ENCODE results near the gene MSX1.

Gene MSX1

GRCh38 chr4:4840351-4840750 lies 19.1 kb upstream of the MSX1 start:
- DNase-seq (ENCODE audit: low read depth, low spot score): no peak

DNA sequence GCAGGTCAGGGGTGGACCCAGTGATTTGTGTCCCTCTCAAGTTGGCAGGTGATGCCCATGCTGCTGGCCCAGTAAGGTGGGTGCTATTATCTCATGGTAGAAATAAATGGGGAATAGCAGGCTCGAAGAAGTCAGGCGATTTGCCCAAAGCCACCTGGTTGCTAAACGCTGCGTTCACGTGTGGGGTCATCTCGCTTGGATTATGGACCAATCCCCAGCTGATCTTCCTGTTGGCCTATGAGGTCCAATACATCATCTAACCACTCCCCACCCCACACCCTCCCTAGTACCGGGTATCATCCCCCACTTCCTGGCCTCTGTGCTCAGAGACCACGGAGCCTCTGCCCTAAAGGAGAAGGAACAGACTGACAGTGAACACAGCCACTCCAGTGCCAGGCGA lies 18.3 kb upstream of the MSX1 start:
- DNase-seq (ENCODE audit: low read depth, low spot score): no peak

- DNase-seq (ENCODE audit: low read depth, low spot score): no peak
Observed at GRCh38 chr4:4842476-4843441, 16.7 kb upstream of the MSX1 start.

DNA sequence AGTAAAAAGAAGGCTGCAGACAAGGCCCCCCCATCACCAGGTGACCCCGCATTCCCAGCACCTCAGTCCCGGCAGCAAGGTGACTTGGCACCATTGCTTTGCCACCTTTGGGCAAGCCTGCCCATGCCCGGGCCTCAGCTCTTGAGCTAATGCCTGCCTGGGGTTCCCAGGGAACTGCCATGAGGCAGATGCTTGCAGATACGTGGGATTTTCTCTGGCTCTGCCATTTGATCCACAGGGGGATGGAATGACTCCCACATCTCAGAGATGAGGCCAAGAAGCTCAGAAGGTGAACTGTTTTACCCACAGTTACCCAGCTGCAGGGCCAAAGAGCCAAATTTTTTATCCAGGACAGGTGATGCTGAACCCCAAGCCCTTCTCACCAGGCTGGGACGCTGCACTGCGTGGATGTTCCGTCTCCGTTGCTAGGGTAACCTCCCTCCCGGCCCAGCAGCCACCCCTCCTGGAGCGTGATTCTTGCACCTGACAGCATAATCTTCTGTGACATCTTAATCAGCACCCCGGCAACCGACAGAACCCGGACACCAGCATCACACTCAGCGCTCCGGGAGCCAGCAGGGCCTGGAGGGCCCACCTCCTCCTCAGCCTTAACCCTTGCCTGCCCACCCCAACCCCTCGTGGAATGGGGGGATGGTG lies 15.7 kb upstream of the MSX1 start:
- no peak for DNase-seq (ENCODE audit: low read depth, low spot score)

GRCh38 chr4:4845027-4845426 lies 14.4 kb upstream of the MSX1 start:
- no peak for DNase-seq (ENCODE audit: low read depth, low spot score)

DNA sequence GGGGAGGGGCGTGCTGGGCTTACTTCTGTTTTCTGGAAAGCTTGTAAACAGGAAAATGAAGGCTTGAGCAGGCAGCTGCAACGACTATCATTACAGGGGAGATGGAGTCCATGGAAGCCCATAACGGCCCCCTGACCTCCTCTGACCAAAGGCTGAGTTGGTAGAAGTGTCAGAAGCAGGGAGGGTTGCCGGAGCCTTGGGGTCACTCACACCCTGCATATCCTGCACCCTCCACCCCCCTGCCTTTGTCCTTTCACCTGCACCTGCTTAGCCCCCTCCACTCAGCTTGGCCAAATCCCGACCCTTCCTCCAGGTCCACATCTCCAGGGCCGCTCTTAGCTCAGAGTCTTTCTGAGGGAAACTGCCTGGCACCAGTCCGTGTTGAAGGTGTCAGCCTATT lies 12.5 kb upstream of the MSX1 start:
- DNase-seq (ENCODE audit: low read depth, low spot score): no peak

DNA sequence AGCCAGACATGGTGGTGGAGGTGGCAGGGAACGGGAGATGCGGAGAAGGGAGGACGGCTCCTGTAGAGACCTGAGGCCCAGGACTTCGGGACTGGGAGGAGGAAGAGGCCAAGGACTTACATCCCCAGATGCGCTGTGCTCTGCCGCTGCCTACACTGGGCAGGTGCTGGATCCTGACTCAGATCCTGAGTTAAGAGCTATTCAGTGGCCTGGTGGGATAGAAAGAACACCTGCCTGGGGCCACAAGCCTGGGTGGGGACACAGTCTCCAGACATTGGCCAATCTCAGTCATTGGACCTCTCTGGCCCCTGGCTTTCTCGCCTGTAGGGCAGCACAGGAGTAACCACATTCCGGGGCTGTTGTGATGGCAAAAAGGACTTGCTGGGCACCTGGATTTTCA lies 10.9 kb upstream of the MSX1 start:
- no peak for DNase-seq (ENCODE audit: low read depth, low spot score)

DNA sequence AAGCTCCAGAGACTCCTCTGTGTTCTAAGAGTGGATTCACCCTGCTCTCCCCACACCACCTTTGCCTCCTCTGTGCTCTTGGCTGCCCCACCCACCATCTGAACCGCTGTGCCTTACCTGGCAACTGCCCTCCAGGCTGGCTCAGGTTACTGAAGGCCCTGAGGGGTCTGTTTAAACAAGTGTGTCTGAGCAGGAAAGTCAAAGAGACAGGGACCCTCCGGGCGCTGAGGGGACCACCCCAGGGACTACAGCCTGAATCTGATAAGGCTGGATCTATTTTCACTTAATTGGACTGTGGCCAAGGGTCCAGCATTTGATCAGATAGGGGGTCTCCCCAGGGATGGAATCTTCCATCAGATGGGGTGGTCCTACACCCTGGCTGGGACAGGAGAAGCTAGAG lies 10.4 kb upstream of the MSX1 start:
- no peak for DNase-seq (ENCODE audit: low read depth, low spot score)

DNA sequence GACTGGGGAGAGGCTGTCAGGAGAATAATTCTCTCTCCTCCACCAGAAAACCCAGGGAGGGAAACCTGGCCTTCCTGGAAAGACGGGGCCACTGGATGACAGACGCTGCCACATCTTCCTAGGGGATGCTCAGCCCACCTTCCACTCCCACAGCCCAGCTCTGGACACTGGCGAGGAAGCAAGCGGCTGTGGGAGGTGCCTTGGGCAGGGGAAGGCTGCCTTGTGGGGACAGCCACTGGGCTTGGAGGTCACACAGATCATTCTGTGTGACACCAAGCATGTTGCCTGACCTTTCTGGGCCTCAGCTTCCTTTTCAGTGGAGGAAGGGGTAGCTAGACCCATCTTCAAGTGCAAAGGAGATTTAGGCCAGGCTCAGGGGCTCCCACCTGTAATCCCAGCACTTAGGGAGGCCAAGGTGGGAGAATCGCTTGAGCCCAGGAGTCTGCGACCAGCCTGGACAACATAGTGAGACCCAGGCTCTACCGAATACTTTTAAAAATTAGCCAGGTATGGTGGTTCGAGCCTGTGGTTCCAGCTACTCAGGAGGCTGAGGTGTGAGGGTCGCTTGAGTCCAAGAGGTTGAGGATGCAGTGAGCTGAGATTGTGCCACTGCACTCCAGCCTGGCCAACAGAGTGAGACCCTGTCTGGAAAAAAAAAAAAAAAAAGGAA lies 9.8 kb upstream of the MSX1 start:
- DNase-seq (ENCODE audit: low read depth, low spot score): no peak

- no peak for DNase-seq (ENCODE audit: low read depth, low spot score)
Observed at GRCh38 chr4:4851081-4851480, 8.4 kb upstream of the MSX1 start.

- DNase-seq (ENCODE audit: low read depth, low spot score): no peak
Observed at GRCh38 chr4:4851906-4852305, 7.6 kb upstream of the MSX1 start.

DNA sequence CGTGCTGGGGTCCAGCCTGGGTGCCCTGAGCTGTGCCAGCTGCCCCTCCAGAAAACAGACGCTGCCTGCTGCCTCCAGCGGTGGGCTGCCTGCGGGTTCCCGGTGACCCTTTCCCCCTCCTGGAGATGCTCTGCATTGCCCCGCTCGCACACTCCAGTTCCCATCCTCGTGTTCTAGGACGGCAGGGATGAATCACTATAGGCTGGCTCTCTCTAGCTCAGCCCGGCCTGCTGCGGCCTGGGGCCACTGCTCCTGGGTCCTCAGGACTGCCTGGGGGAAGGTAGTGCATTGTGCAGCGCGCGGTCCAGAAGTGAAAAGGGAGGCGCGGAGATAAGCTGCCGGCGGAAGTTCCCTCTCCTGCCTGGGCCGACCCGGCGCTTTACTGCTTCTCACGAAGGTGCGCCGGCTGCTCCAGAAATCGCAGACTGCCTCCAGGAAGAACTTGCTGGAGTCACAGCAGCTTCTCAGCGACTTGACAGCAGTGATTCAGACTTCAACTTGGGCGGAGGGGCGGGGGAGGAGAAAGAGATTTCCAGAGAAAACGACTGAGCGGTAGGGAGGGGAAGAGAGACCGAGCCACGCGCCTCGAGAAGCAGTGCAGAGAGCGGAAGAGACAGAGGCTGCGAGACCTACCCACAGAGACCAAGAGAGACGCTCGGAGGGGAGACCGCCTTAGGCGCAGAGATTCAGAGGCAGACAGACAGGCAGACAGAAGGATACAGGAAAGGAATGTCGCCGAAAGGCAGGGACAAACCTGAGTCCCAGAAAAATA lies 6.7 kb upstream of the MSX1 start:
- DNase-seq (ENCODE audit: low read depth, low spot score): no peak

- DNase-seq (ENCODE audit: low read depth, low spot score): no peak
Observed at GRCh38 chr4:4853371-4853823, 6.1 kb upstream of the MSX1 start.

DNA sequence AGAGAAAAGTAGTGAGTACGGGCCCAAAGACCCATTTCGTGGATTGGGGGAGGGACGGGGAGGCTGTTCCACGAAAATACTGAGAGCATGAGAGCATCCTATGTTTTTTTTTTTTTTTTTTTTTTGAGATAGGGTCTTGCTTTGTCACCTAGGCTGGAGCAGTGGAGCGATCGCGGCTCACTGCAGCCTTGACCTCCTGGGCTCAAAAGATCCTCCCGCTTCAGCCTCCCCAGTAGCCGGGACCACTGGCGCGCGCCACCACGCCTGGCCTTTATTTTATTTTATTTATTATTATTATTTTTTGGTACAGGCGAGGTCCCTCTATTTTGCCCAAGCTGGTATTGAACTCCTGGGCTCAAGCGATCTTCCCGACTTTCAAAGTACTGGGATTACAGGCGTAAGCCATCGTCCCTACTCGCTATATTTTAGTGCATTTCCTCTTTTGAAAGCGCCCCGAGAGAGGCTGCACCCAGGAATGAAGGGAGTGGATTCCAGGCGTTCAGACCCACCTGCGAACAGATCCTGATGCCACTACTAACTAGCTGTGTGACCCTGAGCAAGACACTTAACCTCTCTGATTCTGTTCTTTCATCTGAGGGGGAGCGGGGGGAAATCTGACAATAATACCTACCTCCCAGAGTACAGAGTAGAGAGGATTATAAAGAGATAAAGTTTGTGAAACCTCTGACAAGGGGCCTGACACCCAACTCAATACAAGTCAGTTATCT lies 5.4 kb upstream of the MSX1 start:
- no peak for DNase-seq (ENCODE audit: low read depth, low spot score)

DNA sequence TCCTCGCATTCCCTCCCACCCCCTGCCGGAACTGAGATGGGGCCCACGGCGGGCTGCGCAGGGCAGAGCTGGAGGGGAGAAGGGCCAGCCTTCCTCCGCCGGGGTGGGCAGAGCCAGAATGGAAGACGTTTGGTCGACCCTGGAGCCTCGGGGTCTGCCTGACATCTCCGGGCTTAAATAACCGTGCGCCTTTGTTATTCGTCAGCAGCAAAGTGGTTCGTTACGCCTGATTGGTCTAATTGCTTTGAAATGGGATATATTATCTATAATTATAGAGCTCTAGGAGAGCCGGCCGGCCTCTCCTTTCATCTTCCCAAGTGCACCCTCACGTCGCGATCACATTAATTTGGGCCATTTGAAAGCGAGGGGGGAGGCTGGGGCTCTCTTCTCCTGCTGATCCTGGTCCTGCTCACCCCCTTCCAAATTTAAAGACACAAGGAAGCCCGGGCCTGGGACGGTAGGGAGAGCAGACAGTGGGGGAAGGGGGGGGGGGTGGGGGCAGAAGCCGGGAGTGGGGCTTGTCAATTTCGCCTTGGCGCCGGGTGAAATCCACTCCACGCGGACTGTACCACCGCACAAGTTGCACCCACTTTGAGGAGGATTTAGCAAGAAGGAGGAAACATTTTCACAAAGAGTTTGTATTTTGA lies 4.7 kb upstream of the MSX1 start:
- DNase-seq (ENCODE audit: low read depth, low spot score): no peak

DNA sequence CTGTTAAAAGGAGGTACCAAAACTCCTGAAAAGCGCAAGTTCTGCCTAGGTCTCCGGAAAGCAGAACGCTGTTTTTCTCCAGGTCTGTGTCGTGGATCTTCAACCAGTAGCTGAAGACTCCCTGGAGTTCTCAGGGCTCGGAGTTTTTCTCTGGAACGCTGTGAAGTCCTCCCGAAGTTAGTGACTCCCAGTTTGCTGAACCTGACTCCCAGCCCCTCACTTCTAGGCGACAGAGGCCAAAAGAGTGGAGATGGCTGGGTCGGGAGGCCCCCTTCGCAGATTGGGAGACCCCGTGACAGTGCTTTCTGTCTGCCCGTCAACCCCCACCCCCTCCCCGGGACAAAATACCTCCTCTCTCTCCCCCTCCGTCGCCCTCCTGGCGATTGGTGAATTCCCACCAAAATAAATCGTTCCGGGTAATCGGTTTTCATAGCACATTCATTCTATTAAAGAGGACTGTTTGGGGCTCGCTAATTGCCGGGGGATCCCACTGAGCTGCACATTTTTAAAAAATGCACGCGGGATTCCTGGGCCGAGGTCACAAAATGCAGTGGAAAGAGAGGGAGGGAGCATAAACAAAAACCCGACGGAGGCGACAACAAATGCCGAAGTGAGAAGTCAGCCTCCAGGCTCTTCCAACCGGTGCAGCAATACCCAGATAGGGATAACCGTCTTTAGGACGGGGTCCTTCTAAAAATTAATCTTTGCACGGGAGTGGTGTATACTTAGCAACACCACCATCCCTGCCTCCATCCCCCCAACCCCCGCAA lies 4.0 kb upstream of the MSX1 start:
- no peak for DNase-seq (ENCODE audit: low read depth, low spot score)

- no peak for DNase-seq (ENCODE audit: low read depth, low spot score)
Observed at GRCh38 chr4:4856071-4857000, 3.1 kb upstream of the MSX1 start.

GRCh38 chr4:4857001-4857808 lies 2.3 kb upstream of the MSX1 start:
- no peak for DNase-seq (ENCODE audit: low read depth, low spot score)

Data from iPS DF 19.7 (cell line).